Myocyte (in vitro differentiated cells): ENCODE measurements around the gene MFSD2A. TPM values are rescaled to one million over a fixed set of nuclear protein-coding genes. Genes with fewer than 3 reads are reported as not detected.
"Not testable (repeated sequence)": the region's sequence is repeated elsewhere in the genome, so short reads cannot be mapped to it uniquely, and the experiment has no call there.

Source experiments
- DNase-seq: peaks from one replicate; pipeline ENCODE4 v3.0.0-alpha.2; 2012; ENCODE audit warnings: low read depth
- total RNA-seq: library from RNA; depleted of rRNA; stranded (reverse); fragments of >200 nt; gene quantifications from 2 replicates; pipeline ENCODE4 v1.2.3, GENCODE V29; 2014

The MFSD2A gene
- total RNA-seq, 1 donor from 2014 or later = 16.4 TPM

GRCh38 chr1:39965044-39965443 lies 10.1 kb downstream of the MFSD2A start:
- no peak for DNase-seq

GRCh38 chr1:39969048-39969447 lies 14.1 kb downstream of the MFSD2A start:
- peak; percentile 60 for DNase-seq

- no peak for DNase-seq
These were observed 14.8 kb downstream of the MFSD2A start for GRCh38 chr1:39969531-39970270.

- DNase-seq = no peak
These were observed 15.3 kb downstream of the MFSD2A start for GRCh38 chr1:39970274-39970673.

GRCh38 chr1:39971138-39971537 lies 16.2 kb downstream of the MFSD2A start:
- no peak for DNase-seq

GRCh38 chr1:39973503-39974135 lies 18.7 kb downstream of the MFSD2A start:
- DNase-seq = peak; percentile 77

GRCh38 chr1:39976732-39977131 lies 21.8 kb downstream of the MFSD2A start:
- no peak for DNase-seq

GRCh38 chr1:39977202-39977601 lies 22.3 kb downstream of the MFSD2A start:
- no peak for DNase-seq

- DNase-seq = no peak
These were observed 24.7 kb downstream of the MFSD2A start for GRCh38 chr1:39979654-39980053.

- no peak for DNase-seq
These were observed 25.8 kb downstream of the MFSD2A start for GRCh38 chr1:39980555-39981313.

GRCh38 chr1:39981385-39981784 lies 26.4 kb downstream of the MFSD2A start:
- DNase-seq = no peak

- DNase-seq = peak; percentile 78
These were observed 27.0 kb downstream of the MFSD2A start for GRCh38 chr1:39981945-39982344.

GRCh38 chr1:39984480-39984879 lies 29.5 kb downstream of the MFSD2A start:
- DNase-seq = not testable (repeated sequence)

GRCh38 chr1:39984951-39985350 lies 30.0 kb downstream of the MFSD2A start:
- no peak for DNase-seq

- DNase-seq = no peak
These were observed 32.9 kb downstream of the MFSD2A start for GRCh38 chr1:39987869-39988268.

GRCh38 chr1:39988618-39989343 lies 33.8 kb downstream of the MFSD2A start:
- DNase-seq = no peak

GRCh38 chr1:39990428-39990827 lies 35.5 kb downstream of the MFSD2A start:
- DNase-seq = no peak

- no peak for DNase-seq
These were observed 37.3 kb downstream of the MFSD2A start for GRCh38 chr1:39992234-39992633.

GRCh38 chr1:39992888-39993287 lies 37.9 kb downstream of the MFSD2A start:
- no peak for DNase-seq

GRCh38 chr1:39995973-39996393 lies 41.0 kb downstream of the MFSD2A start:
- DNase-seq = no peak

GRCh38 chr1:39996396-39997004 lies 41.6 kb downstream of the MFSD2A start:
- no peak for DNase-seq
